ENCODE results near the gene JAKMIP1. TPM values are rescaled to one million over a fixed set of nuclear protein-coding genes. Genes with fewer than 3 reads are reported as not detected.

Gene JAKMIP1
- total RNA-seq, 1 experiment from 2014 or later = not detected

DNA sequence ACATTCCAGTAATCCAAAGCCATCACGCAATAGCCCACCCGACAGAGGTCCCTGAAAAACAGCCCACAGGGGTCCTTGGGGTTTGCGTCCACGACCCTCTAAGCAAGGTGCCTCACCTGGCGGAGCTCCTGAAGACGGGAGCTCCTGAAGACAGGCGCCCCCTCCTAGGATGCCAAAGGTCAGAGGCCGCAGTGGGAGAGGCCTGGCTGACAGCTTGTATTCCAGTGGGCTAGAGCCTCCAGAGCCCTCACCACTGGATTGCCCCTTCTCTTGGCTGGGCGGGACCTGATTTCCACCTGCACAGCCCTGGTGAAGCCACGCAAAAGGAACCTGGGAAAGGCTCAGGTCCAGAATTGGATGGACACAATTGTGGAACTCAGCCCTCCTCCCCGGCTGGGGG, 39.6 kb upstream of the JAKMIP1 start:
- Histone ChIP-seq H3K4me3 (no peak overlapping the region), H3K27ac (no peak overlapping the region), H3K36me3 (ENCODE audit: low read depth) (no peaks in the 10 kb centered on the region), H3K4me2 (no peak overlapping the region), H3K4me1 (replicated peaks; ENCODE audit: insufficient read depth) (no peaks in the 10 kb centered on the region), H3K9me2 (ENCODE audit: insufficient read depth) (no peaks in the 10 kb centered on the region), H3K27me3 (ENCODE audit: insufficient read depth, low read depth) (peaks cover 63% of the 10 kb centered on the region), H2AFZ (no peak overlapping the region), H3K9me3 (ENCODE audit: insufficient read depth, low read depth) (no peaks in the 10 kb centered on the region), H3F3A (ENCODE audit: insufficient read depth, low read depth) (no peaks in the 10 kb centered on the region), H4K20me1 (ENCODE audit: insufficient read depth) (no peaks in the 10 kb centered on the region), H3K79me2 (ENCODE audit: low read depth) (no peaks in the 10 kb centered on the region)
- TF ChIP-seq CTCF (conservative IDR thresholded peaks at IDR 0.05) (no peak), EZH2 (IDR thresholded peaks at IDR 0.05; ENCODE audit: low read depth) (no peak)
- ChIA-PET CTCF (no interaction called here), POLR2A (ENCODE audit: unreplicated experiment) (no interaction called here)
- intact Hi-C loops (cut with micrococcal nuclease; ENCODE audit: unreplicated experiment) = no loop called here
- BruUV-seq (replicated peaks) = no TSS peak
- no peak for DNase-seq

DNA sequence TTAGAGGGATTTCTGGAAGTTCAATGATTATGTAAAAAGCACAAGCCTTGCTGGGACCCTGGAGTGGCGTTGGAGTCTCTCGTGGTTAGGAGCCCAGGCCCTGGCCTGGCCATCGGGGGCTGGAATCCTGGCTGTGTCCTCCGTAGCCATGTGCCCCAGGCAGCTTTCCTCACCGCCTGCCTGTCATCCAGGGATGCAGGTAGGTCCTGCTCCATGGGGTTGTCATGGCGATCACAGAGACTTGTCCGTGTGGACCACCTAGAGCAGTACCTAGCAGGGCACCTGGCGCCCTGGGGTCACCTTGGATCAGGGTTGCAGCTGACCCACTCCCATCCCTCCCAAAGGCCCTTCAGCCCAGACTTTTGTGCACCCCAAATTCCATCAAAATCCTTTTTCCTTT, 39.1 kb upstream of the JAKMIP1 start:
- no peak for TF ChIP-seq CTCF (conservative IDR thresholded peaks at IDR 0.05)
- no peak for TF ChIP-seq EZH2 (IDR thresholded peaks at IDR 0.05; ENCODE audit: low read depth)
- POLR2A ChIA-PET (ENCODE audit: unreplicated experiment) = no interaction called here
- Histone ChIP-seq H3K27me3 (ENCODE audit: insufficient read depth, low read depth) (peaks cover 68% of the 10 kb centered on the region), H3K9me3 (ENCODE audit: insufficient read depth, low read depth) (no peaks in the 10 kb centered on the region), H3K27ac (no peak overlapping the region), H3K4me1 (replicated peaks; ENCODE audit: insufficient read depth) (no peaks in the 10 kb centered on the region), H2AFZ (no peak overlapping the region), H3K9me2 (ENCODE audit: insufficient read depth) (no peaks in the 10 kb centered on the region), H3K79me2 (ENCODE audit: low read depth) (no peaks in the 10 kb centered on the region), H3K4me3 (no peak overlapping the region), H3K36me3 (ENCODE audit: low read depth) (no peaks in the 10 kb centered on the region), H3F3A (ENCODE audit: insufficient read depth, low read depth) (no peaks in the 10 kb centered on the region), H4K20me1 (ENCODE audit: insufficient read depth) (no peaks in the 10 kb centered on the region), H3K4me2 (no peak overlapping the region)
- CTCF ChIA-PET = no interaction called here
- no TSS peak for BruUV-seq (replicated peaks)
- DNase-seq = no peak
- intact Hi-C loops (cut with micrococcal nuclease; ENCODE audit: unreplicated experiment) = no loop called here

DNA sequence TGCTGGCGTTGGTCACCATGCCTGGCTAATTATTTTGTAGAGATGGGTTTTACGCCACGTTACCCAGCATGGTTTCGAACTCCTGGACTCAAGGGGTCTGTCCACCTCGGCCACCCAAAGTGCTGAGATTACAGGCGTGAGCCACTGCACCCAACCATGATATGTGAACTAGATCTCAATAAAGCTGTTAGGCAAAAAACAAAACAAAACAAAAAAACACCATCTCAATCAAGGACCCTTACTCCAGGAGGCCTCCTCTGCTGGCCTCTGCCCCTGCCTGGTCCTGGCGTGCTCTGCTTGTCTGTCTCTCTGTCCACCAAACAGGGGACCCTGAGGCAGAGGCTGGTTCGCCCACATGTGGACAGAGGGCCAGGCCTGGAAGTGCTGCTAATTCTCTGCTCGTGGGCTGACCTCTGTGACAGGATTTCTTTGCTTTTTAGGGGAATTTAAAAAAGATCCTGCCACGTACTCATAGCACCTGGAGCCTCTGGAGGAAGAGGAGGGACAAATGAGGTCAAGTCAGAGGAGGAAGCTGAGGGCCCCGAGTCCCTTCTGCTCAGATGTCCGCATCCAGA, 36.6 kb upstream of the JAKMIP1 start:
- BruUV-seq (replicated peaks) = no TSS peak
- DNase-seq = no peak
- H3K27me3 ChIP-seq (ENCODE audit: insufficient read depth, low read depth) = peaks cover 61% of the 10 kb centered on the region
- no peaks in the 10 kb centered on the region for H3K9me3 ChIP-seq (ENCODE audit: insufficient read depth, low read depth)
- no peak overlapping the region for H2AFZ ChIP-seq
- H3K27ac ChIP-seq = no peak overlapping the region
- H3K4me1 ChIP-seq (replicated peaks; ENCODE audit: insufficient read depth) = no peaks in the 10 kb centered on the region
- H3F3A ChIP-seq (ENCODE audit: insufficient read depth, low read depth) = no peaks in the 10 kb centered on the region
- intact Hi-C loops (cut with micrococcal nuclease; ENCODE audit: unreplicated experiment) = no loop called here
- ChIA-PET CTCF (no interaction called here), POLR2A (ENCODE audit: unreplicated experiment) (no interaction called here)
- no peaks in the 10 kb centered on the region for H3K9me2 ChIP-seq (ENCODE audit: insufficient read depth)
- no peaks in the 10 kb centered on the region for H3K79me2 ChIP-seq (ENCODE audit: low read depth)
- H4K20me1 ChIP-seq (ENCODE audit: insufficient read depth) = no peaks in the 10 kb centered on the region
- no peaks in the 10 kb centered on the region for H3K36me3 ChIP-seq (ENCODE audit: low read depth)
- TF ChIP-seq EZH2 (IDR thresholded peaks at IDR 0.05; ENCODE audit: low read depth) (no peak), CTCF (conservative IDR thresholded peaks at IDR 0.05) (no peak)
- H3K4me2 ChIP-seq = no peak overlapping the region
- no peak overlapping the region for H3K4me3 ChIP-seq

Measured in PC-9 (cell line).